ENCODE measurements around the gene RAN. TPM values are rescaled to one million over a fixed set of nuclear protein-coding genes. Genes with fewer than 3 reads are reported as not detected.

Gene RAN
- total RNA-seq, 2 experiments from 2014 or later: 2,177 to 2,247 TPM

- Mint-ChIP-seq H3K36me3 (ENCODE audit: low read depth) (peaks cover 9% of the 10 kb centered on the region), H3K27ac (no peak overlapping the region), H3K9me3 (no peaks in the 10 kb centered on the region), H3K4me1 (ENCODE audit: low read depth) (peaks cover 34% of the 10 kb centered on the region), H3K4me3 (no peak overlapping the region), H3K27me3 (no peaks in the 10 kb centered on the region)
- DNase-seq: no peak
- no peak for TF ChIP-seq CTCF (IDR thresholded peaks at IDR 0.05)
- no peak for ATAC-seq
- POLR2A ChIA-PET: interaction anchor here (1.1 kb wide), 1 partner anchor 11 kb away, joined by 3 read pairs; no protein-coding TSS in a partner anchor
- CTCF ChIA-PET: no interaction called here
- intact Hi-C loops (cut with micrococcal nuclease): no loop called here
Measured at GRCh38 chr12:130828895-130829294, 43.0 kb upstream of the RAN start.

GRCh38 chr12:130829391-130830245, 42.2 kb upstream of the RAN start:
- ChIA-PET POLR2A (interaction anchor here (1.1 kb wide), 1 partner anchor 10 kb away, joined by 3 read pairs; no protein-coding TSS in a partner anchor), CTCF (no interaction called here)
- ATAC-seq: no peak
- Mint-ChIP-seq H3K27ac (no peak overlapping the region), H3K9me3 (no peaks in the 10 kb centered on the region), H3K4me3 (no peak overlapping the region), H3K4me1 (ENCODE audit: low read depth) (peaks cover 34% of the 10 kb centered on the region), H3K27me3 (no peaks in the 10 kb centered on the region), H3K36me3 (ENCODE audit: low read depth) (peaks cover 9% of the 10 kb centered on the region)
- DNase-seq: no peak
- no peak for TF ChIP-seq CTCF (IDR thresholded peaks at IDR 0.05)
- intact Hi-C loops (cut with micrococcal nuclease): no loop called here

GRCh38 chr12:130830246-130830551, 41.7 kb upstream of the RAN start:
- TF ChIP-seq CTCF (IDR thresholded peaks at IDR 0.05): no peak
- DNase-seq: no peak
- peaks cover 7% of the 10 kb centered on the region for H3K36me3 Mint-ChIP-seq (ENCODE audit: low read depth)
- H3K9me3 Mint-ChIP-seq: no peaks in the 10 kb centered on the region
- POLR2A ChIA-PET: interaction anchor here (1.1 kb wide), 1 partner anchor 10 kb away, joined by 3 read pairs; no protein-coding TSS in a partner anchor
- H3K4me1 Mint-ChIP-seq (ENCODE audit: low read depth): peaks cover 36% of the 10 kb centered on the region
- H3K27ac Mint-ChIP-seq: no peak overlapping the region
- ATAC-seq: no peak
- CTCF ChIA-PET: no interaction called here
- no peak overlapping the region for H3K4me3 Mint-ChIP-seq
- intact Hi-C loops (cut with micrococcal nuclease): no loop called here
- no peaks in the 10 kb centered on the region for H3K27me3 Mint-ChIP-seq

GRCh38 chr12:130831246-130831645, 40.6 kb upstream of the RAN start:
- H3K27ac Mint-ChIP-seq: no peak overlapping the region
- H3K27me3 Mint-ChIP-seq: no peaks in the 10 kb centered on the region
- no peak overlapping the region for H3K4me3 Mint-ChIP-seq
- intact Hi-C loops (cut with micrococcal nuclease): no loop called here
- no peak for ATAC-seq
- CTCF ChIA-PET: interaction anchor here (1.3 to 1.5 kb wide), 2 partner anchors 11 to 83 kb away, joined by 3 to 6 read pairs; no protein-coding TSS in a partner anchor
- TF ChIP-seq CTCF (IDR thresholded peaks at IDR 0.05): no peak
- POLR2A ChIA-PET: interaction anchor here (2.3 kb wide), 1 partner anchor 40 kb away, joined by 7 read pairs; no protein-coding TSS in a partner anchor
- H3K36me3 Mint-ChIP-seq (ENCODE audit: low read depth): peaks cover 3% of the 10 kb centered on the region
- no peaks in the 10 kb centered on the region for H3K9me3 Mint-ChIP-seq
- no peak for DNase-seq
- peaks cover 34% of the 10 kb centered on the region for H3K4me1 Mint-ChIP-seq (ENCODE audit: low read depth)

- H3K27me3 Mint-ChIP-seq: no peaks in the 10 kb centered on the region
Measured at GRCh38 chr12:130831876-130832405, 39.9 kb upstream of the RAN start.

More at GRCh38 chr12:130831876-130832405, 39.9 kb upstream of the RAN start:
- ATAC-seq (no peak), DNase-seq (no peak)
- intact Hi-C loops (cut with micrococcal nuclease): no loop called here
- ChIA-PET CTCF (interaction anchor here (1.3 to 1.5 kb wide), 2 partner anchors 12 to 84 kb away, joined by 3 to 6 read pairs; no protein-coding TSS in a partner anchor), POLR2A (interaction anchor here (2.3 kb wide), 1 partner anchor 39 kb away, joined by 7 read pairs; no protein-coding TSS in a partner anchor)
- H3K36me3 Mint-ChIP-seq (ENCODE audit: low read depth): peaks cover 3% of the 10 kb centered on the region
- no peaks in the 10 kb centered on the region for H3K9me3 Mint-ChIP-seq
- H3K4me1 Mint-ChIP-seq (ENCODE audit: low read depth): peaks cover 37% of the 10 kb centered on the region
- TF ChIP-seq CTCF (IDR thresholded peaks at IDR 0.05): no peak
- no peak overlapping the region for H3K27ac Mint-ChIP-seq
- H3K4me3 Mint-ChIP-seq: no peak overlapping the region
